ENCODE measurements around the gene ABR. TPM values are rescaled to one million over a fixed set of nuclear protein-coding genes. Genes with fewer than 3 reads are reported as not detected.
"Not testable (repeated sequence)": the region's sequence is repeated elsewhere in the genome, so short reads cannot be mapped to it uniquely, and the experiment has no call there.

The ABR gene
- total RNA-seq, 1 donor from 2014 or later = 34.7 TPM

DNA sequence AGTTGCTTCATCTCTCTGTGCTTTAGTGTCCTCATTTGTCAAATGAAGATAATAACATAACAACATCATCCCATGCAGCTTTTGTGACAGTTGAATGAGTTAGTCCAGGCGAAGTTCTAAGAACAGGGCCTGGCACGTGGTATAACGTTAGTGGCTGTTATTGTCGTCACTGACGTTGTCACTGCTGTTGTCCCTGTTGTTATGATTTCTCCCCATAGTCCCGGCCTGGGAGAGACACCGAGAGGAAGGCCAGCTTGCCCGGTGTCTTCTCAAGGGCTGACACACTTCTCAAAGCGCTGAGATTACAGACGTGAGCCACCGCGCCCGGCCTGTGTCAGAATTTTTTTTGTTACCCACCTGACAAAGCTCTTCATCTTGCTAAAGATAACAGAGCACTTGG, 29.9 kb downstream of the ABR start:
- DNase-seq (ENCODE audit: low read depth in 2 of 2) = no peak

DNA sequence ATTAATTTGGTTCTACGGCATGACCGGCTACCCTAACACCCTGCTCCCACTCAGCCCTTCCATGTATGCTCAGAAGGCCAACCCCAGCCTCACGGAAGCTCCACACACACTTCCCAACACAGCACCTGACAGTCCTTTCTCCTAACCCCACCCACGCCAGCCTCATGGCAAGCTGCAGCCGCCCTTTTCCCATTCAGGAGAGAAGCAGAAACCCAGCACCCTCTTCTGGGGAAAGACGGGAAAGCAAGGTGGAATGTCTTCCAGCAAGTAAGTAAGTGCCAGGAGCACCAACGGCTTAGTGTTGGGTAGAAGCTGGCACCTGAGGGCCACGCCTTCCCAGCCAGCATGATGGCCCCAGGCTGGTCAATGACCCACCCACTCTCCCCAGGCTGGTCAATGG, 32.1 kb downstream of the ABR start:
- DNase-seq (ENCODE audit: low read depth in 2 of 2) = peak in 1 of 2 donors; percentile 67

DNA sequence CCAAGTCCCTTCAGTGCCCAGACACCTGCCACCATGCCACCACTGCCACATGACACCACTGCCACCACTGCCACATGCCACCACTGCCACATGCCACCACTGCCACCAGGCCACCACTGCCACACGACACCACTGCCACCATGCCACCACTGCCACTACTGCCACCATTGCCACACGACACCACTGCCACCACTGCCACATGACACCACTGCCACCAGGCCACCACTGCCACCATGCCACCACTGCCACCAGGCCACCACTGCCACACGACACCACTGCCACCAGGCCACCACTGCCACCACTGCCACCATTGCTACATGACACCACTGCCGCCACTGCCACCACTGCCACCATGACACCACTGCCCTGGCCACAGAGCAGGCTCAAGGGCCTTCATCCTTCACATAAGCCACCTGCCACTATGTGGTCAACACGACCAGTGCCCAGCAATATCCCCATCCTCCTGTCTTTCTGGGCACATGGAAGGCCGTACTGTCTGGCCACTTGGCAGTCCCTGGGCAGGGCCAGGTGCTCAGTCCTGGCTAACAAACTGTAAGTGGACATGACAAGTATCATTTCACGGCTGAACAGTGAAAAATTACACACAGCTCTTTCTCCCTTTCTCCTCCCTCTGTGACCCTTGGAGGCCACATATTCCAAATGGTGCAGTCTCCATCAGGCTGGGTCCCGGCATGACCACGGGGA, 33.1 kb downstream of the ABR start:
- no peak for DNase-seq (ENCODE audit: low read depth in 2 of 2)

DNA sequence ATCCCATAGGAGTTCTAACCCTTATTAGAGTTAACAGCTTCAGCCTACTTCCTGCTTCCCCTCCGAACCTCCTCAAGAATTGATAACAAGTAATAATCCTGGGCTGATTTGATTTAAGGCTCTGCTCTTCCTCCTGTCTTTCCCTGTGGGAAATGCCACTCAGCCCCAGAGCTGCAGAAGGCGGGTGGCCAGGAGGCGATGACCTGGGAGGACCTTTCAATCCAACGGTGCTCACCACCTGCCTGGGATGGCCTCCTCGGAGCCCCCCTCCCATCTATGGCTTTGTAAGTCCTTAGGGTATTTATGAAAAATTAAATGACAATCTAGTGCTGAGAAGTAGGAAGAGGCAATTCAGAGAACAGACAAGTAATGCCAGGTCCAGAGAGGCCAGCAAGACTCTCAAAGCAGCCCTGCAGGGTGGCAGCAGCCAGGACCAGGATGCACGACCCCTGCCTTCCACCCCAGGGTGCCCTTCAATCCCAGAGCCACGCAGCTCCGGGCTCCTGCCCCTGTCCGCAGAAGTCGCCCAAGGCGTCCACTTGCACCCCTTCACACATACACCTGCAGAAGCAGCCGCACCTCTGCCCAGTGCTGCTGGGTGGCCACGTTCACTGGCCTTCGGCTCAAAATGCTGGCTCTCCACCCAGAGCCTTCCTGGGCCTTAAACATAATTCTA, 34.3 kb downstream of the ABR start:
- no peak for DNase-seq (ENCODE audit: low read depth in 2 of 2)

DNA sequence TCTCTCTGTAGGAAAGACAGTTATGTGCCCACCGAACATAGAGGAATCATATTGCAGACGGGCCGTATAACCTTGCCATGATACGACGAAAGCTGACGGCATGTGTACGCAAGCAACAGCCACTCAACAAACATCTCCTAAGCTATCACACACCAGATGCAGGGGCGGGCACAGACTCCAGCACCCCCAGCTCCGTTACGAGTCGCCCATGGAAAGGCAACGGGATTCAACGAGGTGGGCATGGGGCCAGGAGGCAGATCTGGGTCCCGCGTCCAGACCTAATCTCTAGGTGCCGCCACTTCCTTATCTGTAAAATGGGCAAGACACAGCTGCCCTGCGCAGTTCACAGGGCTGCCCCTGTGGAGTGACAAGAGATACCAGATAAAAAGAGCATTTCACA, 35.6 kb downstream of the ABR start:
- DNase-seq (ENCODE audit: low read depth in 2 of 2) = no peak

DNA sequence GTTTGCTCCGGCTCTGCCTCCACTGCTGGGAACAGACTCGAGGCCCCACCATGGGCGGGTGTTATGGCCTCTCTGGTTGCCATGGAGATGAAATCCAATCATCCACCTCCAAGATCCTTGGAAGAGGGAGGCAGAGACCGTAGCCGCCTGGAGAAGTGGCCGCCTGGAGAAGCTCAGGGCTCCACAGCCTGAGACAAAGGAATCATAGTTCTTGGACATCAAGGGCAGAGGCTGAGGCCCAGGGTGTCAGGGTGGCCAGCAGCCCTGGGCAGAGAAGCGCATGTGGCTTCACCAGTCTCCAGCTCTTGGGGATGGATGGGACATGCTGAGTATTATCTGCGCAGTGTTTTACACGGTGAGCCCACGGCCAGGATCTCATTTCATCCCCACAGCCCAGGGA, 36.2 kb downstream of the ABR start:
- no peak for DNase-seq (ENCODE audit: low read depth in 2 of 2)

DNA sequence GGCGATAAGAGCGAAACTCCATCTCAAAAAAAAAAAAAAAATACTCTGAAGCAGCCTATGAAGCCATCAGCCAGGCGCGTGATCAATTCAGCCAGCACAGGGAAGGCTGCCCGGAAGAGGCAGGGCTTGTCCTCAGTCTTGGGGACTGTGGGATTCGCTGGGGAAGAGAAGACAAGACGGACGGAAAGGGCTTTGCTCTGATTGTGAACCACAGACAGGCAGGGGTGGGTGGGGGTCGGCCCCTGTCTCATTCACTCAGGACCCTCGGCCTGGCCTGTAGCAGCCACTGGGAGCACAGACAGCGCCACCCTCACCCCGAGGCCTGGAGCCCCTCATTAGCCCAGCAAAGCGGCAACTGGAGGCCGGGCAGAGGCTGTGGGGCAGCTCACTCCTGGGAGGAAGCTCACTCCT, 37.2 kb downstream of the ABR start:
- no peak for DNase-seq (ENCODE audit: low read depth in 2 of 2)

DNA sequence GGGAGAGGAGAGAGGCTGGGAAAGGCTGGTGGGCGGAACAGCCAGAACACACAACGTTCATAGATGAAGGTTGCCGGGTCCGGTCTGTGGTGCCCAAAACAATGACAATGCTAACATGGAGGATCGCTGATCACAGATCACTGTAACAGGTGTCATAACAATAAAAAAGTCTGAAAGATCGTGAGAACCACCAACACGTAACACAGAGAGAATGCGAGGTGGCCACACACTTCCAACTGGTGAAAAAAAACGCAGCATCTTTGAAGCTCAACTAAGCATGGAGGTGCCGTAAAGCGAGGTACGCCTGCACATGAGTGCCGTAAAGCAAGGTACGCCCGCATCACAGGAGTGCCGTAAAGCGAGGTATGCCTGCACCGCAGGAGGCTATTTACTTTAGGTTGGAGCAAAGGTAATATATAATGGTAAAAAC, 42.3 kb downstream of the ABR start:
- peak in 1 of 2 donors; percentile 33 for DNase-seq (ENCODE audit: low read depth in 2 of 2)

DNA sequence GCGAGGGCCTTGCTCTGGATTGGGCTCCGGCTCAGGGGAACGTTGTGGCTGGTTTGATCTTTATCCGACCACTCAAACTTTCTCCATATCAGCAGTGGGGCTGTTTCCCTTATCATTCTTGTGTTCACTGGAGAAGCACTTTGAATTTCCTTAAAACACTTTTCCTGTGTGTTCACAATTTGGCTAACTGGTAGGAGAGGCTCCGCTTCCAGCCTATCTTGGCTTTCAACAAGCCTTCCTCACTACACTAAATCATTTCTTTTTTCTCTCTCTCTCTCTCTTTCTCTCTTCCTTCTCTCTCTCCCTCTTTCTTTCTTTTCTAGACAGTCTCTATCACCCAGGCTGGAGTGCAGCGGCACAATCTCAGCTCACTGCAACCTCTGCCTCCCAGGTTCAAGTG, 43.0 kb downstream of the ABR start:
- no peak for DNase-seq (ENCODE audit: low read depth in 2 of 2)

DNA sequence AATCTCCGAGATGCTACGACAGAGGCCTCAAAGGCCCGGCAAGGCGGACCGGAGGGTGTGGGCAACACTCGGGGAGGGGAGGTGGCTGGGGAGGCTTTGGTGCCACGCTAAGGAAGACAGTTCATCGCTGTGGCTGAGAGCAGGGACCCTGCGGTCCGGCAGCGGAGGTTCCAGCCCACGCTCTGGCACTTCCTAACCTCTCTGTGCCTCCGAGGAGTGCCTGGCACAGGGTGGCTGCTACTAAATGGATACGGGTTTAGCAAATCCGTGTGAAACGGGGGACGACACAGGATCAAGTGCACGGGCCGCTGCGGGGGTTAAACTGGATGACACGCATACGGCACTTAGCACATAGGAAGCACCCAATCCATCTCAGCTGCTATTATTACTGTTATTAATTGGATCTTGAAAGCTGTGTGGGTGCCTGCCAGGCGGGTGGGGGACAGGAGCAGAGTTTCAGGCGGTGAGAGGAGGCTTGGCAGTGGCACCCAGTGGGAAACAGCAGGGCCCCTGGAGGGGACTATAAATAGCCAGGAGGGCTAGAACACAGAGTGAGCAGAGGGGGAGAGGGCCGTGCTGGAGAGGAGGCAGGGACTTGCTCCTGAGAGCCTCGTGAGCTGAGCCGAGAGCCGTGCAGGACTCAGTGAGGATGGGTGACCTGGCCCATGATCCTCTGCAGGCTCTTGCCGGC, 45.0 kb downstream of the ABR start:
- no peak for DNase-seq (ENCODE audit: low read depth in 2 of 2)

DNA sequence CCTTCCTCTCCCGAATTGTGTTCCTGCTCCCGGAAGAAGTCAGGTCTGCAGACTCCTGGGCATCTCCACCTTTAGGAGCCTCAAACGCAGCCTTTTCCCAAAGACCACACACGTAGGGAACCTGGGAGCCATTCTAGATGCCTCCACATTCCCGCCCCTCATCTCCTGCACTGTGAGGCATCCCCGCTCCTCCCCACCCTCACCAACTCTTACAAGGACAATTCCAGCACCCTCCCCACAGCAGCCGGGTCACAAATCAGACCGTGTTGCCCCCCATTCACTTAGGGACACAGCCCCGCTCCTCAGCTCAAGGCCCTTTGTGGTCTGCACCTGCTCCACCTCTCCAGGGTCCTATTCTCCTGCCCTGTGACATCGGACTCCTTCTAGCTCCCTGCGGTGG, 49.6 kb downstream of the ABR start:
- DNase-seq (ENCODE audit: low read depth in 2 of 2) = no peak

DNA sequence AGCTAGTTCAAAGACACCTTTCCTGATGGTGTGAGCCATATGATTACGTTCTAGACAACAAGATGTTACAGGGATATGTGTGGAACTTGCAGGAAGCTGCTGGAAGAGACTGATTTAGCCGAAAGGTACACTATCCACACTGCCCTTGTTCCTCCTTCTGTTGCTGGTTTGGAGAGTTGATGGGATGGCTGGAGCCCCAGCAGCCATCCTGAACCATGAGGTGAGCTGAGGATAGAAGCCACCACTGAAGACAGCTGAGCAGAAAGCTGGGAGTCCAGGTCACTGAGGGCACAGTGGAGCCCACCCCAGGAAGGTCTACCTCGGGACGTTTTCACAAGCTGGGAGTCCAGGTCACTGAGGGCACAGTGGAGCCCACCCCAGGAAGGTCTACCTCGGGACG, 51.3 kb downstream of the ABR start:
- not testable (repeated sequence) for DNase-seq (ENCODE audit: low read depth in 2 of 2)

DNA sequence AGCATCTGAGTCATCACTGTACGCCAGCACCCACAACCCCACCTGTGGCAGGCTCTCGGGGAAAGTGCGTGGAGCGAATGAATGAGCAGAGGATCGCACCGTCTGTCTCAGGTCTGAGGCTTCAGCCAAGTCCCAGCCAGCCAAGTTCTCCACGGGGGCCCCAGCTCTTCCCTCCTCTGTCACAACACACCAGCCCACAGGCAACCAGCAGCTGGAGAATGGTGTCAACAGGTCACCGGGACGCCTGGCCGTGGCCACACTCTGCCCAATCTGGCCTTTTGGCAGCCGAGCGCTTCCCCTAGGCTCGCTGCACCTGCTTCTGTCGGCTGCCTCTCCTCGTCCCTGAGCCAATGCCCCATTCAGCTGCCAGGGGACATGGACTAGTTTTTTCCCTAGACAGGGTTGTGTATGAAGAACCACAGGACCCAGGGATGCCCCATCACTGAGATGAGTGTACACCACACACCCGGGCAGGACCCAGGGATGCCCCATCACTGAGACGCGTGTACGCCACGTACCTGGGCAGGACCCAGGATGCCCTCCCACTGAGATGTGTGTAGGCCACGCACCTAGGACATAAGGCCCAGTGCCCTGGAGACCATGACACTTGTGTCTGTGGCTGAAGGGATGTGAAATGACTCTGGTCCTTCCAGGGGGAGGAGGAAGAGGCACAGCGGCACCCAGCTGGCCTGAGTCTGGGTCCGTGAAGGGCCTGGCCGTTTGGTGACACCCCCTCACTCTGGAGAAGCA, 52.8 kb downstream of the ABR start:
- DNase-seq (ENCODE audit: low read depth in 2 of 2) = no peak

DNA sequence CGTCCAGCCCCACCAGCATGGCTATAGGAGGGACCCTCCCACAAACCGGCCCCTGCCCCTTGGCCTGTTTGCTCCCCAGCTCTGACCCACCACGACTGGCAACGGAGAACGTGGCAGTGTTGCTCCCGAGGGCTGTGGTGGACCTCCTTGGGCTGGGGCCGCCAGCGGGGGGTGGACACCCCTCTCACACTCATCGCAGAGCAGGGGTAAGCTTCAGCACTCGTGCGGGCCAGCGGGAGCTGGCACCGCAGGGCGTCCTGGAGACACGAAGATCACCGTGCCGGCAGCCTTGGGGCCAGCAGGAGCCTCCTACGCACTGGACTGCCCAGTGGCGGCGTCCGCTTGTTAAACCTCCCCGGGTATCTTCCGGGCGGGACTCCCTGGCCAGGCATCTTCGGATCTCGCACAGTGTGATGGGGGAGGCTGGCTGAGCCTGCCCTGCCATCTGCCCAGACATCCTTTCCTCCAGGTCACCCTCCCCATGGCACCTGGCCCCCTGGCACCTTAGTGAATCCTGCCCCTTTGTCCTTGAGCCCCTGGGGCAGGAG, 53.5 kb downstream of the ABR start:
- no peak for DNase-seq (ENCODE audit: low read depth in 2 of 2)

DNA sequence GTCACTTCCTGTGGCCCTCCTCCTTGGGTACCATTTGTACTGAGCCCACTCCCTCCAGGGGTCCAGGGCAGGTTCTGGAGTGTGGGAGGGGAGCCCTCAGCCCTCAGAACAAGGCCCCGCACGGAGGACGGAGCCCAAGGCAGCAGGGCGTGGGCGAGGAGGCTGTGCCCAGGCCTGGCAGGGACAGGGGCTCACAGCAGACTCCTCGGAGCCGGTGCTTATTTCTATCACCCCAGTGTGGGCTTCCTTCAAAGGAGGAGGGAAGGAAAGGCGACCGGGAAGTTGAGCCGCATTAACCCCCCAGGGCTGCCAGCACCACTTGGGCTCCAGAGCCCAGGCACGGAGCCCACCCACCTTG, 54.0 kb downstream of the ABR start:
- no peak for DNase-seq (ENCODE audit: low read depth in 2 of 2)

DNA sequence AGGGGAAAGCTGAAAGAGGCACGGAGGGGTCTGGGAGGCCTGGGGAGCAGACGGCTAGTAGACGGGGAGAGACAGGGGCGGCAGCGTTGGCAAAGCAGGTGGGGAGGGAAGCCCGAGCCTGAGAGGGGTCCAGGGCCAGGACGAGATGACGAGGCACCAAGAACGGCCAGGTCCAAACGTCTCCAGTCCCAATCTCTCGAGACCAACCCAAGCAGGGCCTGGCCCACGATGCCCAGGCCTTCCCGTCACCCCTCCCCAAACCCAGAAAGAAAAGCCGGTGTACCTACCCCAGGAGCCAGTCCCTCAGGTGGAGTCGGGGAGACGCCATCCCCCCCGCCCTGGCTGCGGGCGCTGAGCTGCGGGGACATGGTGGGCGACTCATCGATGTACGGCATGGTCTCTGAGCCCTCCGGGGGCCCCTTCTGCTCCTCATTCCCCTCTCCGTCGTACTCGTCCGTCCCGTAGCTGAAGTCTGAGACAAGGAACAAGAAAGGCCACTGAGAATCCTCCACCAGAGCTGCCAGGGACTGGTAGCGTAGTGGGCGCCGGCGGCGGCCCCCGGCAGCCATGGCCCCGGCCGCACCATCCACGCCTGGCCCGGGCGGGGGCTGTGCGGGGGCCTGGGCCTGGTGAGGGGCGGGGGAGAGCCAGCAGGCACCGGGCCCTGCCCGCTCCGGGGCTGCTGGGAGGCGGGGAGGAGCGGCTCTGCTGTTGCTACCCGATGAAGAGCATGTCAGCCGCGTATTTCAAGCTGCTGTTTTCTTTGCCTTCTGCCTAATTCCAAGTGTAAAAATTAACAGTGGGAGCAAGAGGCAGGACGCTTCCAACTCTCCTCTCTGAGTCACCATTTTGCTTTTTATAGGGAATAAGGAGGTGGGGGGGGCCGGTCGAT, 54.6 kb downstream of the ABR start:
- DNase-seq (ENCODE audit: low read depth in 2 of 2) = no peak

DNA sequence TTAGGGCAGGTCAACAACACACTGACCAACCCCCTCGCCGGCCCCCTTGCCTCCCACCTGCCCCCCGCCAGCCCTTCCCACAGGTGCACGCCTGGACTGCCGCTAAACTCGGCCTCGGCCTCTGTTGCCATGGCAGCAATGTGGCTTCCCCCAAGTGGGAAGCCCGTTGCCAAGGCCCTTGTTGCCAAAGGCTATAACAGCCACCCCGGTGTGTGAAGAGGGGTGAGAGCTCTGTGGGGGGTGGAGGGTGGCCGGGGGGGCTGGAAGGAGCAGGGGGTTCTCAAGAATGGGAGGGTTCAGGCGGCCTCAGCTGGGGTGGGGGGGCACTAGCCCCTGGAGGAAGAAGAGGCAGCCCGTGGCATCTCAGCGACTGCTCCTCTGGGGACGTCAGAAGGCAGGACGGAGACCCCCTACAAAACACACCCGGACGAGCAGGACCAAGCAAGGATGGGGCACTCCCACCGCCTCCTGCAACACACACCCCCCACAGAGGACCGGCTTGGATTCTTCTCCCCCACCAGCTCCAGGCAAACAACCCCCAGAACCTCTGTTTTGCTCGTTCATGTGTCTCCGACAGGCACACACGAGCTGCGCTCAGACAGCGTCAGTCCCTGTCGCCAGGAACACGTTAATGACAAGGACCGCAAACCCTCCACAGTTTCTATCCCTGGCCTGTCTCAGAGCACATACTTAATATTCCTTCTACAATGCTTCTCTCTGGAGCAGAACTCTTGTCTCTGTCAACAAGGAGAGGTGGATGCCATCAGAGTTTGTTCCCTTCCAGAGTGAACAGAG, 55.7 kb downstream of the ABR start:
- DNase-seq (ENCODE audit: low read depth in 2 of 2) = no peak

DNA sequence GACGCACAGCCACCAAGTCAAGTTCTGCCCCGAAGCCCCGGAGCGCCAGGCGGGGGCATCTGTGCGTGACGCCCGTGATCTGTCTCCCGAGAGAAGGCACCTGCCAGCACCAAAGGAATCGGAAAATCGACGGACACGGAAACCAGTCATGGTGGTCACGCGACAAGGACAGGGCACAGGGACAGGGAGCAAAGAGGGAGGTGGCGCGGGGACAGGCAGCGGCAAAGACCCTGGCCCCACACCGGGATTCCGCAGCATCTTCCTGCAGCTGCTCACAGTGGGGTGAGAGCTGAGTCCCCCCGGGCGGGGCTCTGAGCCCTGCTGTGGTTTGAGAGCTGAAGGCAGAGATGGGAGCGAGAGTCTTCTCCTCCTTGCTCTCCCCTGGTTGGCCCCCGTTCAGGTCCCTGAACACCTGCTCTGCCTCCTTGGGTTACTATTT, 56.4 kb downstream of the ABR start:
- no peak for DNase-seq (ENCODE audit: low read depth in 2 of 2)

DNA sequence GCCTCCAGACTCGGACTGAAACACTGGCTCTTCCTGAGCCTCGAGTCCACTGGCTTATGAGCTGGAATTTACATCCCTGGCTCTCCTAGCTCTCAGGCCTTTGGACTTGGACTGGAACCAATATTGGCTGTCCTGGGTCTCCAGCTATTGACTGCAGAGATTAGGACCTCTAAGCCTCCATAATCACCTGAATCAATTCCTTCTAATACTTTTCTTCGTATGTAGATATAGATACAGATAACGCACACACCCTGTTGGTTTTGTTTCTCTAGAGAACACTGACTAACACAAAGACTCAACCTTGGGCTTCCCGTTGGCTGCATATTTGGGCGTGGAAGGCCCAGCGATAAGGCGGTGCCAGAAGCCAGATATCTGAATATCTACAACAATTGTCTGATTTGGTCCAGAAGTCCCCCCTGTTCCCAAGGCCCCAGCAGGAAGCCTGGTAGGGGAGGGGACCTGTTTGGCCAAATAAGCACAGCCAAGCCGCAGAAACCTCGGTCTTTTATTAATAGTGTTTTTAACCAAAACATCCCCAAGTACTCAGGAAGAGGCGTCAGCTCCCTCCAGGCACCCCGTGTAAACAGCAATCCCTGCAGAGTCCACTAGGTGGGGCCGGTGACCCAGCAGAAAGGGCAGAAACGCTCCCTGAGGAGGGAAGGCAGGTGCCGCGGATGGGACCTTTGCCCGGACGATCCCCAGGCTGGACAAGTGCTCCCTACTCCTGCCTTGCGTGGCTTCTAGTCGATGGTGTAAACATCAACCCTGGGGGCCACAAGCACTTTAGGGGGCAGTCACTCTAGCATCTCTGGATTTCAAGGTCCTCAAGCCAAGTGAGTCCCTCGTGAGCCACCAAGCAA, 57.0 kb downstream of the ABR start:
- DNase-seq (ENCODE audit: low read depth in 2 of 2) = peak; percentile 53 to 71

All from dermis microvascular lymphatic vessel endothelial cell (primary cell).